Body of pancreas (tissue), 4 donors: Measurements from ENCODE around the gene TAC1.

Experiments
- POLR2A ChIP-seq, 3 donors: fragments of 450-650 bp; IDR thresholded peaks; one replicate each; pipeline ENCODE4 v1.6.1; 2016; ENCODE audit warnings: antibody characterized with exemption in 3 of 3, mild to moderate bottlenecking in 2 of 3
- TF ChIP-seq, protein P1 (sequence below), 7 experiments: fragments of 450-650 bp in 4 of 7; fragments of 200-600 bp in 3 of 7; sonication (generic) in 3 of 7; IDR thresholded peaks; one replicate each; pipeline ENCODE4 v1.5.1; 2016 to 2019; ENCODE audit warnings: antibody characterized with exemption in 7 of 7

DNA sequence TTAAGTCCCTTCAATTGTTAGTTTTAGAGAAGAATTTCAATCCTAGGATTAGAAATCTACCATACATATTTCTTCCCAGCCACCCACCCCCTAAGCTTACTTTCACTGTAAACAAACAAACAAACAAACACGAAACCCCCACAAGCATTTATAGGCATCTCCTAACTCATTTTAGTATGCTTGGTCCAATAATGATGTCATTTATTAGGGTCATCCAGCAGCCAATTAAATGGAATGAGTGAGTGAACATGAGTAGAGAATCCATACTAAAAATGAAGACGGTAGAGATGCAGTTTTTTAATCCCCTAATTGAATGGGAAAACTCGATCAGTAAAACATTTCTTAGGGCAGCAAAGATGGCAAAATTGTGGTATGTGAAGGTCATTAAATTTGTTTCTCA is 3.2 kb downstream of the TAC1 start:
- TF ChIP-seq, protein P1, sequence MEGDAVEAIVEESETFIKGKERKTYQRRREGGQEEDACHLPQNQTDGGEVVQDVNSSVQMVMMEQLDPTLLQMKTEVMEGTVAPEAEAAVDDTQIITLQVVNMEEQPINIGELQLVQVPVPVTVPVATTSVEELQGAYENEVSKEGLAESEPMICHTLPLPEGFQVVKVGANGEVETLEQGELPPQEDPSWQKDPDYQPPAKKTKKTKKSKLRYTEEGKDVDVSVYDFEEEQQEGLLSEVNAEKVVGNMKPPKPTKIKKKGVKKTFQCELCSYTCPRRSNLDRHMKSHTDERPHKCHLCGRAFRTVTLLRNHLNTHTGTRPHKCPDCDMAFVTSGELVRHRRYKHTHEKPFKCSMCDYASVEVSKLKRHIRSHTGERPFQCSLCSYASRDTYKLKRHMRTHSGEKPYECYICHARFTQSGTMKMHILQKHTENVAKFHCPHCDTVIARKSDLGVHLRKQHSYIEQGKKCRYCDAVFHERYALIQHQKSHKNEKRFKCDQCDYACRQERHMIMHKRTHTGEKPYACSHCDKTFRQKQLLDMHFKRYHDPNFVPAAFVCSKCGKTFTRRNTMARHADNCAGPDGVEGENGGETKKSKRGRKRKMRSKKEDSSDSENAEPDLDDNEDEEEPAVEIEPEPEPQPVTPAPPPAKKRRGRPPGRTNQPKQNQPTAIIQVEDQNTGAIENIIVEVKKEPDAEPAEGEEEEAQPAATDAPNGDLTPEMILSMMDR (IDR thresholded peaks at IDR 0.05): no peak
- TF ChIP-seq POLR2A (IDR thresholded peaks at IDR 0.05): no peak
